ENCODE measurements around the gene G6PC2. TPM values are rescaled to one million over a fixed set of nuclear protein-coding genes. Genes with fewer than 3 reads are reported as not detected.
A peak's percentile ranks its signal among the peaks of the same experiment; 100 is the strongest.

The G6PC2 gene
- total and polyA plus RNA-seq, 3 experiments from 2014 or later: not detected

DNA sequence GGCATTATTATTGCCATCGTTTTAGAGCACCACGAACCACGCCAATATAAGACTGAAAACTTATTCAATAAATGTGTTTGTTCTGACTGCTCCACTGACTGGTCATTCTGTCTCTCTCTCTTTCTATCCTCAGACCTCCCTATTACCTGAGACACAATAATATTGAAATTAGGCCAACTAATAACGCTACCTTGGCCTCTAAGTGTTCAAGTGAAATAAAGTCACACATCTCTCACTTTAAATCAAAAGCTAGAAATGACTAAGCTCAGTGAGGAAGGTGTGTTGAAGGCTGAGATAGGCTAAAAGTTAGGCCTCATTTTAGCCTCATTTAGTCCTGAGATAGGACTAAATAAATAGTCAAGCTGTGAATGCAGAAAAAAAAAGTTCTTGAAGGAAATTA is 38.8 kb downstream of the G6PC2 start:
- Histone ChIP-seq H3K4me3 (ENCODE audit: low read length) (no peak overlapping the region), H3K27ac (ENCODE audit: low read depth, low read length) (no peak overlapping the region), H3K4me1 (ENCODE audit: insufficient read depth, low read length) (no peaks in the 10 kb centered on the region), H3K27me3 (ENCODE audit: insufficient read depth, low read length, poor library complexity, severe bottlenecking) (no peaks in the 10 kb centered on the region), H3K9me3 (ENCODE audit: low read length) (no peaks in the 10 kb centered on the region), H3K36me3 (ENCODE audit: insufficient read depth, low read length) (no peaks in the 10 kb centered on the region)
- no peak for DNase-seq
- H3K27me3 Mint-ChIP-seq: peaks cover under 1 to 2% of the 10 kb centered on the region in 2 donors
- ChIA-PET POLR2A (no interaction called here), CTCF (interaction anchor here (1.0 to 1.5 kb wide), 2 partner anchors 9 to 19 kb away, joined by 3 read pairs; no protein-coding TSS in a partner anchor)
- no peaks in the 10 kb centered on the region for H3K4me1 Mint-ChIP-seq
- no peak overlapping the region for H3K27ac Mint-ChIP-seq
- no peak overlapping the region for H3K4me3 Mint-ChIP-seq
- H3K36me3 Mint-ChIP-seq: no peaks in the 10 kb centered on the region
- H3K9me3 Mint-ChIP-seq: no peaks in the 10 kb centered on the region

DNA sequence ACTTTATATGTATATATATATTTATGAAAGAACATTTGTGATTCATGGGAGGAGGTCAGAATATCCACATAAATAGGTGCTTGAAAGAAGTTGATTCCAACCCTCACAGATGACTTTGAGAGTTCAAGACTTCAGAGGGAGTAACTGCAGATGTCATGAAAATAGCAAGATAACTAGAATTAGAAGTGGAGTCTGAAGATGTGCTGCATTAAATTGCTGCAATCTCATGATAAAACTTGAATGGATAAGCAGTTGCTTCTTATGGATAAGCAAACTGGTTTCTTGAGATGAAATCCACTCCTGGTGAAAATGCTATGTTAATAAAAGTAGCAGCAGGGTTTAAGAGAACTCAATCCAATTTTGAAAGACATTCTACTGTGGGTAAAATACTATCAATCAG is 40.2 kb downstream of the G6PC2 start:
- no peaks in the 10 kb centered on the region for H3K27me3 ChIP-seq (ENCODE audit: insufficient read depth, low read length, poor library complexity, severe bottlenecking)
- DNase-seq: no peak
- H3K36me3 Mint-ChIP-seq: no peaks in the 10 kb centered on the region
- ChIA-PET CTCF (interaction anchor here (1.5 kb wide), 1 partner anchor 10 kb away, joined by 3 read pairs; no protein-coding TSS in a partner anchor), POLR2A (no interaction called here)
- no peaks in the 10 kb centered on the region for H3K9me3 Mint-ChIP-seq
- no peak overlapping the region for H3K4me3 ChIP-seq (ENCODE audit: low read length)
- H3K4me1 Mint-ChIP-seq: no peaks in the 10 kb centered on the region
- H3K4me1 ChIP-seq (ENCODE audit: insufficient read depth, low read length): no peaks in the 10 kb centered on the region
- H3K36me3 ChIP-seq (ENCODE audit: insufficient read depth, low read length): no peaks in the 10 kb centered on the region
- no peak overlapping the region for H3K27ac ChIP-seq (ENCODE audit: low read depth, low read length)
- H3K27me3 Mint-ChIP-seq: no peaks in the 10 kb centered on the region
- no peaks in the 10 kb centered on the region for H3K9me3 ChIP-seq (ENCODE audit: low read length)
- H3K27ac Mint-ChIP-seq: no peak overlapping the region
- no peak overlapping the region for H3K4me3 Mint-ChIP-seq

DNA sequence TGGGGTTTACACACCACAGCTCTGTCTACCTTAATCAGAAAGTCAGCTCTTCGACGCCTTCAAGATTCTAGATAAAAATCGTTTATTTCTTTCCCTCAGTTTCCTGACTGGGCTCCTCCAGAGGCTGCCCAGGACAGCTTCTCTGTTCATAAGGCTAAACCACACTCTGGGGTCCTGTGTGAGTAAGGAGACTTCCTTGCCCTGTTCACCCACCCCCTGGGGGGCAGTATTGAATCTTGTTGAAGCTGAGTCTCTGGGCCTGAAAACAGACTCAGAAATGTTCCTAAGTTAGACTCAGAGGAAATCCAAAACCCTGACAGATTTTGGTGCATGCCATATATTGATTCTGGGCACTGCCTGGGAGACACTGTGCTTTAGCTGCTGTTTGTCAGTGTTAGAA is 43.0 kb downstream of the G6PC2 start:
- Mint-ChIP-seq H3K4me3 (no peak overlapping the region), H3K4me1 (no peaks in the 10 kb centered on the region), H3K36me3 (no peaks in the 10 kb centered on the region), H3K27ac (no peak overlapping the region), H3K27me3 (no peaks in the 10 kb centered on the region), H3K9me3 (no peaks in the 10 kb centered on the region)
- Histone ChIP-seq H3K4me3 (ENCODE audit: low read length) (no peak overlapping the region), H3K27ac (ENCODE audit: low read depth, low read length) (no peak overlapping the region), H3K36me3 (ENCODE audit: insufficient read depth, low read length) (no peaks in the 10 kb centered on the region), H3K4me1 (ENCODE audit: insufficient read depth, low read length) (no peaks in the 10 kb centered on the region), H3K27me3 (ENCODE audit: insufficient read depth, low read length, poor library complexity, severe bottlenecking) (no peaks in the 10 kb centered on the region), H3K9me3 (ENCODE audit: low read length) (no peaks in the 10 kb centered on the region)
- no peak for DNase-seq
- ChIA-PET CTCF (no interaction called here), POLR2A (no interaction called here)

DNA sequence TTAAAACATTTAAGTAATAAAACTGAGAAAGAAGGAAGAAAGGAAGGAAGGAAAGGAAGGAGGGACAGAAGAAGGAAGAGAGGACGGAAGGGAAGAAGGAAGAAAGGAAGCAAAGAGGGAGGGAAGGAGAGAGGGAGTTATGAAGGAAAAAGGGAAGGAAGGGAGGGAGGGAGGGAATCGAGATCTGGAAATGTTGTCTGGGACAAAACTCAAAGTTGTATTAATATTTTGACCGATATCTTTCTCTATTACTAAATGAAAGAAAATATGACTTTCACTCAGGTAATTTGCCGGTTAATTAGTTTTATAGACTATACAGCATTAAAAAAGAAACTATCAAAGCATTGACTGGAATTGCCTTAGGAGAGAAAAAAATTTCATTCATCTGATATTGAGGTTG is 44.4 kb downstream of the G6PC2 start:
- no peaks in the 10 kb centered on the region for H3K4me1 Mint-ChIP-seq
- H3K4me3 ChIP-seq (ENCODE audit: low read length): no peak overlapping the region
- no peaks in the 10 kb centered on the region for H3K27me3 Mint-ChIP-seq
- ChIA-PET POLR2A (no interaction called here), CTCF (no interaction called here)
- H3K9me3 ChIP-seq (ENCODE audit: low read length): no peaks in the 10 kb centered on the region
- no peak for DNase-seq
- no peak overlapping the region for H3K27ac Mint-ChIP-seq
- H3K9me3 Mint-ChIP-seq: no peaks in the 10 kb centered on the region
- H3K4me1 ChIP-seq (ENCODE audit: insufficient read depth, low read length): no peaks in the 10 kb centered on the region
- no peaks in the 10 kb centered on the region for H3K36me3 ChIP-seq (ENCODE audit: insufficient read depth, low read length)
- no peak overlapping the region for H3K27ac ChIP-seq (ENCODE audit: low read depth, low read length)
- no peaks in the 10 kb centered on the region for H3K27me3 ChIP-seq (ENCODE audit: insufficient read depth, low read length, poor library complexity, severe bottlenecking)
- H3K4me3 Mint-ChIP-seq: no peak overlapping the region
- no peaks in the 10 kb centered on the region for H3K36me3 Mint-ChIP-seq

DNA sequence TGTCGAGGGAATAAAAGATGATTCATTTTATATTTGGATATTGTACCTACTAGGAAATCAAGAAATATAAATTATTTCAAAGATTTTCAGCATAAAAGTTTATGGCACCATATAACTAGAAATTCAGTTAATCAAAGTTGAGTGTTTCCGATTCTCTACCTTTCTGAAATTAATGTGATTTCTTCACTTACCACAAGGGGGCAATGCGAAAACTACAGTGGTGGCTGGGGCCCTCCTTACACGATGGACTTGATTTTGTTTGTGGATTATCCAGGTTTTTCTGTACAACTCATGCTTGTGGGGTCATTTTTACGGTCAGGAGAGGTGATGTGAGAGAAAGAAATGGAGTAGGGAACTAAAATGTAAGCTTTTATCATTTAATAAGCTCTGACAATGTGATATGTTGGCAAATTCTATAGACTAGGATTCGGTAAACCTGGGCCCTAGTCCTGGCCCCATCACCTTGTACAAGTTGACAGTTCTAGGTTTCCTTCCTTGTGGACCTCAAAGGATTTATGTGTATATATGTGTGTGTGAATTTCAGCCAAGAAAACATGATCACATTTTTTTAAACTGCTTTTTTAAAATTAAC is 47.6 kb downstream of the G6PC2 start:
- POLR2A ChIA-PET: no interaction called here
- H3K9me3 Mint-ChIP-seq: peaks cover 6 to 15% (median 15%) of the 10 kb centered on the region in 5 donors
- H3K4me3 Mint-ChIP-seq: no peak overlapping the region

DNA sequence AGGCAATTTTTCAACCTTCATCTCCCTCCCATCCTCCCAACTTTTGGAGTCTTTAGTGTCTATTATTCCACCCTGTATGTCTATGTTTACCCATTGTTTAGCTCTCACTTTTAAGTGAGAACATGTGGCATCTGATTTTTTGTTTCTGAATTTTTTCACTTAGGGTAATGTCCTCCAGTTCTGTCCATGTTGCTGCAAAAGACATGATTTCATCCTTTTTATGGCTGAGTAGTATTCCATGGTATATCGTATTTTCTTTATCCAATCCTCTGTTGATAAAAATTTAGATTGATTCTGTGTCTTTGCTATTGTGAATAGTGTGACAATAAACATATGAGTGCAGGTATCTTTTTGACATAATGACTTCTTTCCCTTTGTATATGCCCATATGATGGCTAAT is 48.2 kb downstream of the G6PC2 start:
- Histone ChIP-seq H3K4me3 (ENCODE audit: low read length) (no peak overlapping the region), H3K4me1 (ENCODE audit: insufficient read depth, low read length) (no peaks in the 10 kb centered on the region), H3K27ac (ENCODE audit: low read depth, low read length) (no peak overlapping the region), H3K36me3 (ENCODE audit: insufficient read depth, low read length) (no peaks in the 10 kb centered on the region), H3K9me3 (ENCODE audit: low read length) (no peaks in the 10 kb centered on the region), H3K27me3 (ENCODE audit: insufficient read depth, low read length, poor library complexity, severe bottlenecking) (no peaks in the 10 kb centered on the region)
- Mint-ChIP-seq H3K27me3 (peaks cover 0 to 1% of the 10 kb centered on the region in 2 donors), H3K9me3 (peaks cover 10 to 15% (median 15%) of the 10 kb centered on the region in 5 donors), H3K4me3 (no peak overlapping the region), H3K36me3 (peaks cover 0 to 22% (median 0%) of the 10 kb centered on the region in 3 donors), H3K27ac (no peak overlapping the region), H3K4me1 (no peaks in the 10 kb centered on the region)
- DNase-seq: no peak
- POLR2A ChIA-PET: no interaction called here
- CTCF ChIA-PET: interaction anchor here (0.7 to 1.6 kb wide), 4 partner anchors 12 to 183 kb away, joined by 3 to 5 read pairs (median 3); no protein-coding TSS in a partner anchor

More for the DNA sequence above, 47.6 kb downstream of the G6PC2 start:
- H3K27me3 ChIP-seq (ENCODE audit: insufficient read depth, low read length, poor library complexity, severe bottlenecking): no peaks in the 10 kb centered on the region
- H3K9me3 ChIP-seq (ENCODE audit: low read length): no peaks in the 10 kb centered on the region
- H3K4me3 ChIP-seq (ENCODE audit: low read length): no peak overlapping the region
- no peaks in the 10 kb centered on the region for H3K36me3 ChIP-seq (ENCODE audit: insufficient read depth, low read length)
- peak overlapping the region in 1 of 8 donors; percentile 22 for H3K27ac Mint-ChIP-seq
- H3K4me1 ChIP-seq (ENCODE audit: insufficient read depth, low read length): no peaks in the 10 kb centered on the region
- no peaks in the 10 kb centered on the region for H3K4me1 Mint-ChIP-seq
- CTCF ChIA-PET: interaction anchor here (0.7 to 1.6 kb wide), 4 partner anchors 11 to 183 kb away, joined by 3 to 5 read pairs (median 3); no protein-coding TSS in a partner anchor
- H3K27me3 Mint-ChIP-seq: peaks cover 0 to 1% of the 10 kb centered on the region in 2 donors
- peak in 1 of 5 donors; percentile 4 for DNase-seq
- H3K36me3 Mint-ChIP-seq: peaks cover 0 to 19% (median 0%) of the 10 kb centered on the region in 3 donors
- no peak overlapping the region for H3K27ac ChIP-seq (ENCODE audit: low read depth, low read length)

DNA sequence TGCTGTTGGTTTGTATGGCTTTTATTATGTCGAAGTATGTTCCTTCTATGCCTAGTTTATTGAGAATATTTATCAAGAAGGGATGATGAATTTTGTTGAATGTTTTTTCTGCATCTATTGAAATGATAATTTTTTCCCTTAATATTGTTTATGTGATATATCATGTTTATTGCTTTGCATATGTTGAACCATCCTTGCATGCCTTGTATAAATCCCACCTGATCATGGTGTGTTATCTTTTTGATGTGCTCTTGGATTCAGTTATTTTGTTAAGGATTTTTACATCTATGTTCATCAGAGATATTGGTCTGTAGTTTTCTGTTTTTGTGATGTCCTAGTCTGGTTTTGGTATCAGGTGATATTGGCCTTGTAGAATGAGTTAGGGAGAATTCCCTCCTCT is 50.8 kb downstream of the G6PC2 start:
- H3K36me3 ChIP-seq (ENCODE audit: insufficient read depth, low read length): no peaks in the 10 kb centered on the region
- H3K4me3 Mint-ChIP-seq: no peak overlapping the region
- H3K9me3 ChIP-seq (ENCODE audit: low read length): no peaks in the 10 kb centered on the region
- peaks cover 3 to 16% of the 10 kb centered on the region in 2 donors for H3K27me3 Mint-ChIP-seq
- H3K27ac Mint-ChIP-seq: no peak overlapping the region
- H3K36me3 Mint-ChIP-seq: peaks cover 0 to 27% (median 0%) of the 10 kb centered on the region in 3 donors
- peaks cover 10 to 15% (median 15%) of the 10 kb centered on the region in 5 donors for H3K9me3 Mint-ChIP-seq
- H3K4me3 ChIP-seq (ENCODE audit: low read length): no peak overlapping the region
- POLR2A ChIA-PET: no interaction called here
- H3K4me1 ChIP-seq (ENCODE audit: insufficient read depth, low read length): no peaks in the 10 kb centered on the region
- no peak for DNase-seq
- no peaks in the 10 kb centered on the region for H3K4me1 Mint-ChIP-seq
- H3K27ac ChIP-seq (ENCODE audit: low read depth, low read length): no peak overlapping the region
- H3K27me3 ChIP-seq (ENCODE audit: insufficient read depth, low read length, poor library complexity, severe bottlenecking): no peaks in the 10 kb centered on the region
- CTCF ChIA-PET: no interaction called here

DNA sequence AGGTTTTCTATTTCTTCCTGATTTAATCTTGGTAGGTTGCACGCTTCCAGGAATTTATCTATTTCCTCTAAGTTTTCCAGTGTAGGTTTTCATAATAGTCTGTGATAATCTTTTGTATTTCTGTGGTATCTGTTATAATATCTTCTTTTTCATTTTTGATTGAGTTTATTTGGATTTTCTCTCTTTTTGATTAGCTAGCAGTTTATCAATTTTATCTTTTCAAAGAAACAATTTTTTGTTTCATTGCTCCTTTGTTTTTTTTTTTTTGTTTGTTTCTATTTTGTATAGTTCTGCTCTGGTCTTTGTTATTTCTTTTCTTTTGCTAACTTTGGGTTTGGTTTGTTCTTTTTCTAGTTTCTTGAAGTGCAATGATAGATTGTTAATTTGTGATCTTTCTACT is 51.3 kb downstream of the G6PC2 start:
- no peak overlapping the region for H3K27ac ChIP-seq (ENCODE audit: low read depth, low read length)
- Mint-ChIP-seq H3K27me3 (peaks cover 3 to 21% of the 10 kb centered on the region in 2 donors), H3K4me3 (no peak overlapping the region), H3K9me3 (peaks cover 10 to 15% (median 15%) of the 10 kb centered on the region in 5 donors), H3K36me3 (peaks cover 0 to 27% (median 0%) of the 10 kb centered on the region in 3 donors), H3K27ac (no peak overlapping the region), H3K4me1 (no peaks in the 10 kb centered on the region)
- no peak for DNase-seq
- no peak overlapping the region for H3K4me3 ChIP-seq (ENCODE audit: low read length)
- no peaks in the 10 kb centered on the region for H3K36me3 ChIP-seq (ENCODE audit: insufficient read depth, low read length)
- H3K9me3 ChIP-seq (ENCODE audit: low read length): no peaks in the 10 kb centered on the region
- ChIA-PET CTCF (no interaction called here), POLR2A (no interaction called here)
- no peaks in the 10 kb centered on the region for H3K4me1 ChIP-seq (ENCODE audit: insufficient read depth, low read length)
- no peaks in the 10 kb centered on the region for H3K27me3 ChIP-seq (ENCODE audit: insufficient read depth, low read length, poor library complexity, severe bottlenecking)
